Measurements from ENCODE around the gene HPSE. TPM values are rescaled to one million over a fixed set of nuclear protein-coding genes. Genes with fewer than 3 reads are reported as not detected.

Gene HPSE
- total and polyA plus RNA-seq, 2 donors (not counting 1 experiment from before 2014, with no cell fraction given) = 0.17 to 0.26 TPM

DNA sequence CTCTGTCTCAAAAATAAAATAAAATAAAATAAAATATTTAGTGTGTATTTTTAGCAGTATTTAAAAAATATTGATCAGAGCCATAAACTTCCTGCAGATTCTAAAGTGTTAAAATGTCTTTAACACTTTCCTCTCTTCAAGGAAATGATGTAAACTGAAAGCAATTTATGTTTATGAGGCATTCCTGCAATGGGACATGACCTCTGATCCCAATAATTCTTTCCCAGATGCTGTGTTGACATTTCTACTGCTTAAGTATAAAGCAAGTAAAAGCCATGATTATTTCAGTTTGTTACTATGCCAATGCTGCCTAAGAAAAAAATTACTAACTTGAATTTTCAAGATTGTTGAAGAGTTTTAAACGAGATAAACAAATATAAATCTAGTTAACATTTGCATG is 79.1 kb downstream of the HPSE start:
- no peaks in the 10 kb centered on the region for H3K36me3 ChIP-seq (ENCODE audit: control insufficient read depth, insufficient read depth, low read length)
- no peak for TF ChIP-seq EZH2 (IDR thresholded peaks at IDR 0.05; ENCODE audit: low read length, missing control alignments)
- TF ChIP-seq, protein P1, sequence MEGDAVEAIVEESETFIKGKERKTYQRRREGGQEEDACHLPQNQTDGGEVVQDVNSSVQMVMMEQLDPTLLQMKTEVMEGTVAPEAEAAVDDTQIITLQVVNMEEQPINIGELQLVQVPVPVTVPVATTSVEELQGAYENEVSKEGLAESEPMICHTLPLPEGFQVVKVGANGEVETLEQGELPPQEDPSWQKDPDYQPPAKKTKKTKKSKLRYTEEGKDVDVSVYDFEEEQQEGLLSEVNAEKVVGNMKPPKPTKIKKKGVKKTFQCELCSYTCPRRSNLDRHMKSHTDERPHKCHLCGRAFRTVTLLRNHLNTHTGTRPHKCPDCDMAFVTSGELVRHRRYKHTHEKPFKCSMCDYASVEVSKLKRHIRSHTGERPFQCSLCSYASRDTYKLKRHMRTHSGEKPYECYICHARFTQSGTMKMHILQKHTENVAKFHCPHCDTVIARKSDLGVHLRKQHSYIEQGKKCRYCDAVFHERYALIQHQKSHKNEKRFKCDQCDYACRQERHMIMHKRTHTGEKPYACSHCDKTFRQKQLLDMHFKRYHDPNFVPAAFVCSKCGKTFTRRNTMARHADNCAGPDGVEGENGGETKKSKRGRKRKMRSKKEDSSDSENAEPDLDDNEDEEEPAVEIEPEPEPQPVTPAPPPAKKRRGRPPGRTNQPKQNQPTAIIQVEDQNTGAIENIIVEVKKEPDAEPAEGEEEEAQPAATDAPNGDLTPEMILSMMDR (conservative IDR thresholded peaks at IDR 0.05 in 1 of 2, IDR thresholded peaks at IDR 0.05 in 1 of 2; ENCODE audit: low read depth in 1 of 2, low read length in 2 of 2) = no peak
- peaks cover 28% of the 10 kb centered on the region for H3K4me1 ChIP-seq (ENCODE audit: control insufficient read depth, extremely low read depth, insufficient read depth, low read length)
- no peak overlapping the region for H2AFZ ChIP-seq (ENCODE audit: low read length)
- no peaks in the 10 kb centered on the region for H3K27me3 ChIP-seq (ENCODE audit: control insufficient read depth, insufficient read depth, low read length)
- H3K4me3 ChIP-seq (replicated peaks in 1 of 4; ENCODE audit: control extremely low read depth in 1 of 4, insufficient read depth in 1 of 4, low read depth in 3 of 4, low read length in 4 of 4) = no peak overlapping the region
- no peaks in the 10 kb centered on the region for H4K20me1 ChIP-seq (ENCODE audit: control insufficient read depth, extremely low read depth, insufficient read depth, low read length)
- DNase-seq (ENCODE audit: low read depth in 2 of 2) = peak; percentile 59 to 94
- peak overlapping the region; percentile 24 for H3K27ac ChIP-seq (ENCODE audit: insufficient read depth, low read length)
- no peaks in the 10 kb centered on the region for H3K9me3 ChIP-seq (ENCODE audit: control insufficient read depth, insufficient read depth, low read depth, low read length)
- H3K9ac ChIP-seq (ENCODE audit: insufficient read depth, low read length) = no peak overlapping the region
- no peak overlapping the region for H3K4me2 ChIP-seq (ENCODE audit: extremely low read depth, insufficient read depth, low read length)
- no peaks in the 10 kb centered on the region for H3K79me2 ChIP-seq (ENCODE audit: control insufficient read depth, insufficient read depth, low read length)

DNA sequence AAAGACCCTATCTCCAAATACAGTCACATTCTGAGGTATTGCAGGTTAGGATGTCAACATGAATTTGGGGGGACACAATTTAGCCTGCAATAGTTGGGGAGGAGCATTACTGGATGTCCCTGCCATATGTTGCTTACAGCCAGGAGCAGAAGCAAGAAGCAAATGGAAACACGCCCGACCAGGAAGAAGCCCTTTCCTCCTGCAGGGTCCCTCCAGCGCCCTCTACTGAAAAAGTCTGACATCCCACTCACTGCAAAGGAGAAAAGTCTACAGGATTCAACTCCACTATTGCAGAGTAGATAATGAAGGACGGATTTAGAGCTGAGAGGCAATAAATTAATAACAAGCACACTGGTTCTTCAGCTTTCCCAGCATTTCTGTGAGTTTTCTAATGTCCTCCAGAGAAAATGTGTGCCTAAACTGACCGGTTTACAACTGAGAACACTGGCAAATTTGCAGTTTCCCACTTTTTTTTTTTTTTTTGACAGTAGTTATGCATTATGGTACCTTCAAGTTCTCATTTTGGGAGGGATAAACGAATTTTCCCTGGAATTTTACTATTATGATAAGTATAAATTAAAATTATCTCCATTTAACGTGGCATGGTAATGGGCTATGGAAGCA is 81.8 kb downstream of the HPSE start:
- Histone ChIP-seq H3K36me3 (ENCODE audit: control insufficient read depth, insufficient read depth, low read length) (no peaks in the 10 kb centered on the region), H3K9me3 (ENCODE audit: control insufficient read depth, insufficient read depth, low read depth, low read length) (no peaks in the 10 kb centered on the region), H2AFZ (ENCODE audit: low read length) (no peak overlapping the region), H3K9ac (ENCODE audit: insufficient read depth, low read length) (no peak overlapping the region), H3K27ac (ENCODE audit: insufficient read depth, low read length) (no peak overlapping the region), H3K4me1 (ENCODE audit: control insufficient read depth, extremely low read depth, insufficient read depth, low read length) (peaks cover 14% of the 10 kb centered on the region), H3K79me2 (ENCODE audit: control insufficient read depth, insufficient read depth, low read length) (no peaks in the 10 kb centered on the region), H3K27me3 (ENCODE audit: control insufficient read depth, insufficient read depth, low read length) (no peaks in the 10 kb centered on the region), H3K4me2 (ENCODE audit: extremely low read depth, insufficient read depth, low read length) (no peak overlapping the region), H4K20me1 (ENCODE audit: control insufficient read depth, extremely low read depth, insufficient read depth, low read length) (no peaks in the 10 kb centered on the region), H3K4me3 (replicated peaks in 1 of 4; ENCODE audit: control extremely low read depth in 1 of 4, insufficient read depth in 1 of 4, low read depth in 3 of 4, low read length in 4 of 4) (no peak overlapping the region)
- peak; percentile 41 to 73 for DNase-seq (ENCODE audit: low read depth in 2 of 2)
- TF ChIP-seq, protein P1 (conservative IDR thresholded peaks at IDR 0.05 in 1 of 2, IDR thresholded peaks at IDR 0.05 in 1 of 2; ENCODE audit: low read depth in 1 of 2, low read length in 2 of 2) = peak; percentile 56 to 77
- no peak for TF ChIP-seq EZH2 (IDR thresholded peaks at IDR 0.05; ENCODE audit: low read length, missing control alignments)

DNA sequence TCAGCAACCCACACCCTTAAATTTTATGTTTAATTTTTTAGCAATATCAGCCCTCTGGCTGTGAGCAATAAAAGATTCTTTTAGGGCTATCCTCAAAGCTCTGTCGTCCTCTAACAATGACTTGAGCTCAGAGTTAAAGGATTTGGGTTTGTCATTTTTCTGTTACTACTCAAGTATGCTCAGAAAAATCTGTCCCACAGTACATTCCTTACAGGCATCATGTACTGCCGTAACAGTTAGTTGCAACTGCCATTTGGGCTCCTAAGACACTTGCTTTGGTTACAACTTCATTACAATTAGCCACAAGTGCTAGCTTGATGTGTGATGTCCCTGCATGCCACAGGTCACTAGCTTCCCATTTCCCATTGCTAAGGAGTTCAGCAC is 83.2 kb downstream of the HPSE start:
- H3K9ac ChIP-seq (ENCODE audit: insufficient read depth, low read length) = no peak overlapping the region
- peaks cover 5% of the 10 kb centered on the region for H3K4me1 ChIP-seq (ENCODE audit: control insufficient read depth, extremely low read depth, insufficient read depth, low read length)
- no peaks in the 10 kb centered on the region for H4K20me1 ChIP-seq (ENCODE audit: control insufficient read depth, extremely low read depth, insufficient read depth, low read length)
- no peak overlapping the region for H3K27ac ChIP-seq (ENCODE audit: insufficient read depth, low read length)
- no peaks in the 10 kb centered on the region for H3K36me3 ChIP-seq (ENCODE audit: control insufficient read depth, insufficient read depth, low read length)
- H2AFZ ChIP-seq (ENCODE audit: low read length) = no peak overlapping the region
- H3K9me3 ChIP-seq (ENCODE audit: control insufficient read depth, insufficient read depth, low read depth, low read length) = no peaks in the 10 kb centered on the region
- no peak overlapping the region for H3K4me2 ChIP-seq (ENCODE audit: extremely low read depth, insufficient read depth, low read length)
- no peaks in the 10 kb centered on the region for H3K27me3 ChIP-seq (ENCODE audit: control insufficient read depth, insufficient read depth, low read length)
- H3K4me3 ChIP-seq (replicated peaks in 1 of 4; ENCODE audit: control extremely low read depth in 1 of 4, insufficient read depth in 1 of 4, low read depth in 3 of 4, low read length in 4 of 4) = no peak overlapping the region
- no peak for DNase-seq (ENCODE audit: low read depth in 2 of 2)
- no peaks in the 10 kb centered on the region for H3K79me2 ChIP-seq (ENCODE audit: control insufficient read depth, insufficient read depth, low read length)
- TF ChIP-seq EZH2 (IDR thresholded peaks at IDR 0.05; ENCODE audit: low read length, missing control alignments) = no peak
- TF ChIP-seq, protein P1 (conservative IDR thresholded peaks at IDR 0.05 in 1 of 2, IDR thresholded peaks at IDR 0.05 in 1 of 2; ENCODE audit: low read depth in 1 of 2, low read length in 2 of 2) = no peak

Measured in fibroblast of lung (primary cell).